ENCODE measurements around the gene NFATC4.

The NFATC4 gene

GRCh38 chr14:24390701-24391468 is 22.9 kb downstream of the NFATC4 start:
- FAIRE-seq = no peak

GRCh38 chr14:24392325-24393091 is 24.5 kb downstream of the NFATC4 start:
- no peak for FAIRE-seq

GRCh38 chr14:24394275-24394674 is 26.3 kb downstream of the NFATC4 start:
- no peak for FAIRE-seq

GRCh38 chr14:24395609-24396582 is 27.9 kb downstream of the NFATC4 start:
- FAIRE-seq = no peak

GRCh38 chr14:24397639-24398292 is 29.8 kb downstream of the NFATC4 start:
- FAIRE-seq = no peak

- FAIRE-seq = no peak
Measured at GRCh38 chr14:24398293-24398652, 30.3 kb downstream of the NFATC4 start.

- FAIRE-seq = no peak
Measured at GRCh38 chr14:24398653-24399446, 30.9 kb downstream of the NFATC4 start, which contains the start of gene NYNRIN. Gene NYNRIN (plus strand): TSS chr14:24399003. CDS start chr14:24399247, 244 bp downstream.

- no peak for FAIRE-seq
Measured at GRCh38 chr14:24399447-24399822, 31.5 kb downstream of the NFATC4 start.

GRCh38 chr14:24399999-24400718 is 32.2 kb downstream of the NFATC4 start:
- FAIRE-seq = no peak

- no peak for FAIRE-seq
Measured at GRCh38 chr14:24401810-24402702, 34.1 kb downstream of the NFATC4 start.

GRCh38 chr14:24403294-24403998 is 35.5 kb downstream of the NFATC4 start:
- no peak for FAIRE-seq

GRCh38 chr14:24404814-24405213 is 36.8 kb downstream of the NFATC4 start:
- FAIRE-seq = no peak

GRCh38 chr14:24406416-24406815 is 38.4 kb downstream of the NFATC4 start:
- FAIRE-seq = no peak

GRCh38 chr14:24407608-24408325 is 39.8 kb downstream of the NFATC4 start:
- no peak for FAIRE-seq

- FAIRE-seq = no peak
Measured at GRCh38 chr14:24408764-24409163, 40.8 kb downstream of the NFATC4 start.

- FAIRE-seq = no peak
Measured at GRCh38 chr14:24409192-24409591, 41.2 kb downstream of the NFATC4 start.

- no peak for FAIRE-seq
Measured at GRCh38 chr14:24409956-24410355, 42.0 kb downstream of the NFATC4 start.
